ENCODE data around the gene FGG.

The FGG gene

GRCh38 chr4:154569028-154569427, 43.4 kb downstream of the FGG start:
- H4K91ac ChIP-seq (ENCODE audit: low read length) = no peak overlapping the region
- 67% methylated on average over 2 of the region's 3 CpGs for WGBS
- no peak overlapping the region for H3K4me3 ChIP-seq (ENCODE audit: insufficient read depth in 1 of 2, low read depth in 1 of 2, low read length in 2 of 2)
- no peak overlapping the region for H2AFZ ChIP-seq (ENCODE audit: low read depth, low read length)
- no peak for DNase-seq
- H3K14ac ChIP-seq (ENCODE audit: low read length in 2 of 2) = no peak overlapping the region
- no peak overlapping the region for H2BK5ac ChIP-seq (ENCODE audit: low read depth, low read length, poor library complexity, severe bottlenecking)
- no peak overlapping the region for H3K9ac ChIP-seq (ENCODE audit: low read length)
- no peak overlapping the region for H3K23ac ChIP-seq (ENCODE audit: low read length in 2 of 2)
- no peak overlapping the region for H3K4ac ChIP-seq (ENCODE audit: low read depth in 1 of 2, low read length in 2 of 2)
- peaks cover 0 to 4% of the 10 kb centered on the region in 2 experiments for H3K36me3 ChIP-seq (ENCODE audit: control insufficient read depth in 1 of 2, insufficient read depth in 2 of 2, low read depth in 1 of 2, low read length in 2 of 2)
- no peaks in the 10 kb centered on the region for H3K79me1 ChIP-seq (replicated peaks; ENCODE audit: low read length, poor library complexity, severe bottlenecking)
- H3K9me3 ChIP-seq (ENCODE audit: control insufficient read depth, low read length) = no peaks in the 10 kb centered on the region
- peaks cover 4% of the 10 kb centered on the region for H3K4me1 ChIP-seq (ENCODE audit: control insufficient read depth, insufficient read depth, low read depth, low read length)
- no peak overlapping the region for H2BK120ac ChIP-seq (ENCODE audit: low read depth, low read length)
- no peak overlapping the region for H3K27ac ChIP-seq (ENCODE audit: low read length, poor library complexity, severe bottlenecking)
- no peak overlapping the region for H2AK5ac ChIP-seq (ENCODE audit: low read length, severe bottlenecking)
- no peak overlapping the region for H2BK12ac ChIP-seq (ENCODE audit: low read length in 2 of 2)
- H4K8ac ChIP-seq (ENCODE audit: low read length) = no peak overlapping the region
- no peak overlapping the region for H3K18ac ChIP-seq (ENCODE audit: low read depth in 1 of 2, low read length in 2 of 2)
- no peak overlapping the region for H3K4me2 ChIP-seq (ENCODE audit: low read length, poor library complexity, severe bottlenecking)
- no peaks in the 10 kb centered on the region for H3K27me3 ChIP-seq (ENCODE audit: control insufficient read depth in 1 of 2, insufficient read depth in 1 of 2, low read length in 2 of 2)
- no peak overlapping the region for H2BK15ac ChIP-seq (ENCODE audit: low read depth, poor library complexity, severe bottlenecking)

GRCh38 chr4:154566639-154567204, 45.7 kb downstream of the FGG start:
- H4K8ac ChIP-seq (ENCODE audit: low read length) = no peak overlapping the region
- H3K79me1 ChIP-seq (replicated peaks; ENCODE audit: low read length, poor library complexity, severe bottlenecking) = no peaks in the 10 kb centered on the region
- H3K4me1 ChIP-seq (ENCODE audit: control insufficient read depth, insufficient read depth, low read depth, low read length) = peaks cover 4% of the 10 kb centered on the region
- no peaks in the 10 kb centered on the region for H3K9me3 ChIP-seq (ENCODE audit: control insufficient read depth, low read length)
- H3K23ac ChIP-seq (ENCODE audit: low read length in 2 of 2) = no peak overlapping the region
- H3K36me3 ChIP-seq (ENCODE audit: control insufficient read depth in 1 of 2, insufficient read depth in 2 of 2, low read depth in 1 of 2, low read length in 2 of 2) = peaks cover 0 to 4% of the 10 kb centered on the region in 2 experiments
- no peak overlapping the region for H4K91ac ChIP-seq (ENCODE audit: low read length)
- no peak overlapping the region for H2BK12ac ChIP-seq (ENCODE audit: low read length in 2 of 2)
- H2BK5ac ChIP-seq (ENCODE audit: low read depth, low read length, poor library complexity, severe bottlenecking) = no peak overlapping the region
- H2AK5ac ChIP-seq (ENCODE audit: low read length, severe bottlenecking) = no peak overlapping the region
- H3K27me3 ChIP-seq (ENCODE audit: control insufficient read depth in 1 of 2, insufficient read depth in 1 of 2, low read length in 2 of 2) = no peaks in the 10 kb centered on the region
- no peak overlapping the region for H3K4me3 ChIP-seq (ENCODE audit: insufficient read depth in 1 of 2, low read depth in 1 of 2, low read length in 2 of 2)
- H2BK120ac ChIP-seq (ENCODE audit: low read depth, low read length) = no peak overlapping the region
- no peak overlapping the region for H2AFZ ChIP-seq (ENCODE audit: low read depth, low read length)
- WGBS = 62% methylated on average over 3 of the region's 5 CpGs
- no peak overlapping the region for H3K9ac ChIP-seq (ENCODE audit: low read length)
- H3K27ac ChIP-seq (ENCODE audit: low read length, poor library complexity, severe bottlenecking) = peak overlapping the region; percentile 8
- DNase-seq = no peak
- H3K14ac ChIP-seq (ENCODE audit: low read length in 2 of 2) = no peak overlapping the region
- H3K18ac ChIP-seq (ENCODE audit: low read depth in 1 of 2, low read length in 2 of 2) = no peak overlapping the region
- no peak overlapping the region for H3K4ac ChIP-seq (ENCODE audit: low read depth in 1 of 2, low read length in 2 of 2)
- no peak overlapping the region for H3K4me2 ChIP-seq (ENCODE audit: low read length, poor library complexity, severe bottlenecking)
- no peak overlapping the region for H2BK15ac ChIP-seq (ENCODE audit: low read depth, poor library complexity, severe bottlenecking)

- no peak overlapping the region for H3K4ac ChIP-seq (ENCODE audit: low read depth in 1 of 2, low read length in 2 of 2)
- H4K8ac ChIP-seq (ENCODE audit: low read length) = no peak overlapping the region
- 83% methylated on average over 5 of the region's 6 CpGs for WGBS
- no peak overlapping the region for H2BK120ac ChIP-seq (ENCODE audit: low read depth, low read length)
- H2BK12ac ChIP-seq (ENCODE audit: low read length in 2 of 2) = no peak overlapping the region
- H3K14ac ChIP-seq (ENCODE audit: low read length in 2 of 2) = no peak overlapping the region
- H3K4me2 ChIP-seq (ENCODE audit: low read length, poor library complexity, severe bottlenecking) = no peak overlapping the region
- no peak overlapping the region for H2AK5ac ChIP-seq (ENCODE audit: low read length, severe bottlenecking)
- no peak overlapping the region for H2BK15ac ChIP-seq (ENCODE audit: low read depth, poor library complexity, severe bottlenecking)
- no peak overlapping the region for H3K27ac ChIP-seq (ENCODE audit: low read length, poor library complexity, severe bottlenecking)
- no peaks in the 10 kb centered on the region for H3K79me1 ChIP-seq (replicated peaks; ENCODE audit: low read length, poor library complexity, severe bottlenecking)
- H2BK5ac ChIP-seq (ENCODE audit: low read depth, low read length, poor library complexity, severe bottlenecking) = no peak overlapping the region
- no peak overlapping the region for H2AFZ ChIP-seq (ENCODE audit: low read depth, low read length)
- H3K18ac ChIP-seq (ENCODE audit: low read depth in 1 of 2, low read length in 2 of 2) = no peak overlapping the region
- H3K9me3 ChIP-seq (ENCODE audit: control insufficient read depth, low read length) = no peaks in the 10 kb centered on the region
- peaks cover 0 to 4% of the 10 kb centered on the region in 2 experiments for H3K36me3 ChIP-seq (ENCODE audit: control insufficient read depth in 1 of 2, insufficient read depth in 2 of 2, low read depth in 1 of 2, low read length in 2 of 2)
- no peak overlapping the region for H3K23ac ChIP-seq (ENCODE audit: low read length in 2 of 2)
- peaks cover 4% of the 10 kb centered on the region for H3K4me1 ChIP-seq (ENCODE audit: control insufficient read depth, insufficient read depth, low read depth, low read length)
- DNase-seq = no peak
- no peaks in the 10 kb centered on the region for H3K27me3 ChIP-seq (ENCODE audit: control insufficient read depth in 1 of 2, insufficient read depth in 1 of 2, low read length in 2 of 2)
- H3K9ac ChIP-seq (ENCODE audit: low read length) = no peak overlapping the region
- H4K91ac ChIP-seq (ENCODE audit: low read length) = no peak overlapping the region
- no peak overlapping the region for H3K4me3 ChIP-seq (ENCODE audit: insufficient read depth in 1 of 2, low read depth in 1 of 2, low read length in 2 of 2)
Observed at GRCh38 chr4:154565704-154566103, 46.8 kb downstream of the FGG start.

- Histone ChIP-seq H2AK5ac (ENCODE audit: low read length, severe bottlenecking) (no peak overlapping the region), H3K23ac (ENCODE audit: low read length in 2 of 2) (no peak overlapping the region), H4K8ac (ENCODE audit: low read length) (no peak overlapping the region), H3K36me3 (ENCODE audit: control insufficient read depth in 1 of 2, insufficient read depth in 2 of 2, low read depth in 1 of 2, low read length in 2 of 2) (peaks cover 0 to 4% of the 10 kb centered on the region in 2 experiments), H3K4me3 (ENCODE audit: insufficient read depth in 1 of 2, low read depth in 1 of 2, low read length in 2 of 2) (no peak overlapping the region), H3K27ac (ENCODE audit: low read length, poor library complexity, severe bottlenecking) (no peak overlapping the region), H2BK5ac (ENCODE audit: low read depth, low read length, poor library complexity, severe bottlenecking) (no peak overlapping the region), H3K9ac (ENCODE audit: low read length) (no peak overlapping the region), H4K91ac (ENCODE audit: low read length) (no peak overlapping the region), H3K79me1 (replicated peaks; ENCODE audit: low read length, poor library complexity, severe bottlenecking) (no peaks in the 10 kb centered on the region), H3K18ac (ENCODE audit: low read depth in 1 of 2, low read length in 2 of 2) (no peak overlapping the region), H2BK120ac (ENCODE audit: low read depth, low read length) (no peak overlapping the region), H2BK15ac (ENCODE audit: low read depth, poor library complexity, severe bottlenecking) (no peak overlapping the region), H3K27me3 (ENCODE audit: control insufficient read depth in 1 of 2, insufficient read depth in 1 of 2, low read length in 2 of 2) (no peaks in the 10 kb centered on the region), H3K4me1 (ENCODE audit: control insufficient read depth, insufficient read depth, low read depth, low read length) (peaks cover 4% of the 10 kb centered on the region), H3K4me2 (ENCODE audit: low read length, poor library complexity, severe bottlenecking) (no peak overlapping the region), H2BK12ac (ENCODE audit: low read length in 2 of 2) (no peak overlapping the region), H2AFZ (ENCODE audit: low read depth, low read length) (no peak overlapping the region), H3K9me3 (ENCODE audit: control insufficient read depth, low read length) (no peaks in the 10 kb centered on the region), H3K14ac (ENCODE audit: low read length in 2 of 2) (no peak overlapping the region), H3K4ac (ENCODE audit: low read depth in 1 of 2, low read length in 2 of 2) (no peak overlapping the region)
- WGBS = no CpG with 5 or more reads among the region's 1 CpG
- no peak for DNase-seq
Observed at GRCh38 chr4:154564311-154564710, 48.1 kb downstream of the FGG start.
